ENCODE measurements around the gene SIPA1L3.

GRCh38 chr19:38170334-38170733, 263.3 kb downstream of the SIPA1L3 start:
- TF ChIP-seq CTCF (IDR thresholded peaks at IDR 0.05) (no peak), POLR2A (IDR thresholded peaks at IDR 0.05) (no peak)

Measured in lower leg skin (tissue), 3 donors.